ENCODE measurements around the gene BMP8B.

The BMP8B gene

GRCh38 chr1:39755965-39756659 is 32.6 kb downstream of the BMP8B start:
- no peak for DNase-seq

DNA sequence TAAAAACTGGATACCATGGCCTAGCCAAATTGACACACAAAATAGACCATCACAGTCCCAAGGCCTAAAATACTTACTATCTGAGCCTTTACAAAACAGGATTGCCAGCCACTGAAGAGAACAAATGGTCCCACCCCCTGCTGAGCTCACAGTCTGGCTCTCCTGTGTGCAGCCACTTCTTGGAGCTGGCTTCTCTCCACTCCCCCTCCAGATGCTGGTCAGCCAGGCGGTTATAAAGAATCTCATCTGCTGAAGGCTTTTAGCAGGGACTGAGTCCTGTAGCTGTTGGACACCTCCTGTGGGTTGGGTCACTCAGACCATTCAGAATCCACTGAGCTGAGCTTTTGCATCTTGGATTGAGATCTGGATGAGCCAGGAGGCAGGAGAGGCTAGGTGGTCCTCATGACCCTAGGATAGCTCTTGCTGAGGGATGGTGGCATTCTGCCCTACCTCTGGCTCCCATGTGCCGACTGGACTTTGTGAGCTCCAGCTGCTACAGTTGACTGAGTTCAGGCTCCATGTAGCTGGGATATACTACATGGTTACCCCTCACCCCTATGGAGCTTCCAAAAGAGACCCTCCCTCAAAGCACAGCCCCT is 33.7 kb downstream of the BMP8B start:
- DNase-seq, result no peak

DNA sequence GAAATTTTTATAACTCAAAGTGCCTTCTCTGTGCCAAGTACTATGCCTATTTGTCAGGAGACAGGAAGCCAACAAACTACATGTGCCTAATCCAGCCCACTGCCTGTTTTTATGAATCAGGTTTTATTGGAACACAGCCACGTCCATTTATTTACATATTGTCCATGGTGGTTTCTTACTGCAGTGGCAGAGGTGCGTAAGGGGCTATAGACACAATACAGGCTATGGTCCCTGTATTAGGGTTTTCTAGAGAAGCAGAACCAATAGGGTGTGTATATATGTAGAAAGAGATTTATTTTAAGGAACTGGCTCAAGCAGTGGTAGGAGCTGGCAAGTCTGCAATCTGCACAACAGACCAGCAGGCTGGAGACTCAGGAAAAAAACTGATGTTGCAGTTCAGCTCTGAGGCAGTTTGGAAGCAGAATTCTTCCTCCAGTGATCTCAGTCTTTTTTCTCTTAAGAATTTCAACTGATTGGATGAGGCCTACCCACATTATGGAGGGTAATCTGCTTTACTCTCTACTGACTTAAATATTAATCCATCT is 34.6 kb downstream of the BMP8B start:
- DNase-seq, result no peak

DNA sequence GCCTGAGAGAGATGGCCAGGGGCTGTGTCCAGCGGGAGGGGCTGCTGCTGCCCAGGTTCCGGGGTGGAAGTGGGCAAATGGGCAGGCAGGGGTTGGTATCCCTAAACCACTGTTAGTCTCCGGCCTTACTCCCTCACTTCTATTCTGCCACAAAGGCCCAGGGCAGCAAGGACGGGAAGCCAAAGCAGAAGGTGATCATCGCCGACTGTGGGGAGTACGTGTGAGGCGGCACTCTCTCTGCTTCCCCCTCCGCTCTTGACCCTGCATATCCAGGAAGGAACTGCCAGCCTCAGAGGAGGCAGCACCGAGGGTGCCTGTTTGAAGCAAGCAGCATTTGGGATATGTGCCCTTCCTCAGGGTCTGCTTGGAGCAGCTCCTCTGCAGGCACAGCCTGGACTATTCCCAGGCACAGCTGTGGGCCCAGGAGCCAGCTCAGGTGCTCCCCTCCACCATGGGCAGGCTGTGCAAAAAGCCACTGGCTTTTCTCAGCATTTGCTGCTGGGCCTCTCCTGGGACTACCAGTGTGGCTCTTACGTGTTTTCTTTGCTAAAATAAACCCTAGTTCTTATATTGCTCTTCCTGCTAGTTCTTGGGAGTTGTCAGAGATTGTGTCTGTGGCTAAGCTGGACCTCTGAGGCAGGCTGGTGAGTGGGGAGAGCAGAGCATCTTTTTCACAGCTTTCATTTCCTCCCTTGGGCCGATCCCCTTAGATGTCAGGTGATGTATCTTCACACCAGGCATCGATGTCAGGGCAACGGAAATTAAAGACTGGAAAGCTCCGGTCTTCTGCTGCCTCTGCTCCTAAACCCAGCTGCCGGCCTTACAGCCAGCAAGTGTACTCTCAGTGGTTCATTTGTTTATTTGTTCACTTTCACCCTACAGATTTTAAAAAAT is 35.3 kb downstream of the BMP8B start:
- DNase-seq, result no peak

DNA sequence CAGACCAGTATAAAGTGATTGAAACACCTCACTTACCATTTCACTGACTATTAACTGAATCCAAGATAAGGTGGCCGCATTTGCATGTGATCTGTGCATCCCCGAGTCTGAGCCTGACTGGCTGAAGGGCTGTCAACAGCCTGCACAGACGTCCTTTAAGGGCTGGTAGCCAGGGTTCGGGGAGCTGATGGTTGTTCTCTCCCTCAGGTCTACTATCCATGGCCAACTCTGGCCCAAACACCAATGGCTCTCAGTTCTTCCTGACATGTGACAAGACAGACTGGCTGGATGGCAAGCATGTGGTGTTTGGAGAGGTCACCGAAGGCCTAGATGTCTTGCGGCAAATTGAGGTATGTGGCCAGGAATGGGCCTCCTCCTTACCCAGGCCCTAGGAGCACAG is 36.0 kb downstream of the BMP8B start:
- no peak for DNase-seq

DNA sequence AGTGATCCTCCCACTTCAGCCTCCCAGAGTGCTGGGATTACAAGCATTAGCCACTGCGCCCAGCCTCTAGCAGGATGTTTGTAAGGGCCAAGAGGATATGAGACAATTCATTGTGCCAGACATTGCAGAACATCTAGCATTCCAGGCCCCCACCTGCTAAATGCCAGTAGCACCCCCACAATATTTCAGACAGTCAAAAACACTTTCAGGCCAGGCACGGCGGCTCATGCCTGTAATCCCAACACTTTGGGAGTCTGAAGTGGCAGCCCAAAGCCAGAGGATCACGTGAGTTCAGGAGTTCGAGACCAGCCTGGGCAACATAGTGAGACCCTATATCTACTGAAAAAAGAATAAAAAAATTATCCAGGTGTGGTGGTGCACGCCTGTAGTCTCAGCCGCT is 37.1 kb downstream of the BMP8B start:
- no peak for DNase-seq

GRCh38 chr1:39745016-39745670 is 43.5 kb downstream of the BMP8B start:
- DNase-seq, result no peak

- DNase-seq, result peak; percentile 91
Observed at GRCh38 chr1:39738622-39739366, 49.9 kb downstream of the BMP8B start, which contains the start of gene PPIE. TSS of gene PPIE (plus strand) at chr1:39738882. CDS start at chr1:39738901, 19 bp downstream.

DNA sequence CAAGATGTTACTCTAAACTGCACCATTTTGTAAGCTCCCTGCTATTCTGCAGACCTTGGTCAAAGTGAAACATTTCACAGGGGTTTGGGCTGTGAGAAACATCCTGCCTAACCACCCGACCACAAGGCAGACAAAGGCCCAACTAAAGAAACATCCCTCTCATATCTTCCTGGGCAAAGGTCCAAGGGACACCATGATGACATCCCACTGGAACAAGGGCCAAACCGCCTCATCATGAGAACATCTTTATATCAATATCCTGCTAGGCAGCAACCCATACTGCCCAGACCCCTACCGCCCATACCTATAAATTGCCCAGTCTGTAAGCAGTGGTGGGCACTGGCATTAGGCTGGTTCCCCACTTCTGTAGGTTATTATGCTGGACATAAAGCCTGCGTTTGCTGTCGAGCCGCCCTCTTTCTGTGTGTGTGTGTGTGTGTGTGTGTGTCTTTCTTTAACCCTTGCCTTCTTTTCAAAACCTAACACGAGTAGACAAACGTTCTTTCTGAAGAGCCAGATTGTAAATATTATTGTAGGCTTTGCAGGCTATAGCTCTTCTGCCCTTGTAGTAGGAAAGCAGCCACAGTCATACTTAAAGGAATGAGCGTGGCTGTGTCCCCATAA is 51.0 kb downstream of the BMP8B start:
- no peak for DNase-seq

DNA sequence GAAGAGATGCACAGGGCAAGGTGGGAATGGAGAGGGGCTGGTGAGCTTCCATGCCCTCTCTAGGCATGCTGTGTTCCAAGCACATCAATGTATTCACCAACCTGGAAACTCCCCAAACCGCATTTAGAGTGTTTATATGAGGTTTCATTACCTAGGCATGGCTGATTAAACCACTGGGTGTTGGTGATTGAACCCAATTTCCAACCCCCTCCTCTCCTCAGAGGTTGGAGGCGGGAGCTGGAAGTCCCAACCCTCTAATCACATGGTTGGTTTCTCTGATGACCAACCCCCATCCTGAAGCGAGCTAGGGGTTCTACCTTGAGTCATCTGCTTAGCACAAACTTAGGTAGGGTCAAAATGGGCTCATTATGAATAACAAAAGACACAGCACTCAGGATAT is 52.9 kb downstream of the BMP8B start:
- DNase-seq, result no peak

DNA sequence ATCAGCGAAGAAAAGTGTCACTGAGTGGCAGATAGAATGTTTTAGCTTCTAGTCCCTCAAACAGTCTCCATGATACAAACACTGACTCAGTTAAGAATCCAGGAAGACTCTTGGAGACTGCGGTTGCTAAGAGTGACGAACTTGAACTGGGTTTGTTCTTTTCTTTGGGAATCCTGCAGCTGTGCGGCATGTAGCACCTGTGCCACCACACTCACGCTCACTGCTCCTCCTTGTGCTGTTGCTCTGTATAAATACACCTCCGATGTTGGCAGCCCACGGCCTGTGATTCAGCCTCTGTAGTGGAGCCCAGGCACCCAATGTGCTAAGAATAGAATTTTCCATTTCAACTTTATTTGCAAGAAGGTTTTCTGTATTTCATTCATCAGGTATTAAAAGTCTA is 55.5 kb downstream of the BMP8B start:
- no peak for DNase-seq

- no peak for DNase-seq
Observed at GRCh38 chr1:39732730-39733129, 55.9 kb downstream of the BMP8B start.

GRCh38 chr1:39729842-39730241 is 58.8 kb downstream of the BMP8B start:
- no peak for DNase-seq

GRCh38 chr1:39729030-39729429 is 59.6 kb downstream of the BMP8B start:
- DNase-seq, result no peak

DNA sequence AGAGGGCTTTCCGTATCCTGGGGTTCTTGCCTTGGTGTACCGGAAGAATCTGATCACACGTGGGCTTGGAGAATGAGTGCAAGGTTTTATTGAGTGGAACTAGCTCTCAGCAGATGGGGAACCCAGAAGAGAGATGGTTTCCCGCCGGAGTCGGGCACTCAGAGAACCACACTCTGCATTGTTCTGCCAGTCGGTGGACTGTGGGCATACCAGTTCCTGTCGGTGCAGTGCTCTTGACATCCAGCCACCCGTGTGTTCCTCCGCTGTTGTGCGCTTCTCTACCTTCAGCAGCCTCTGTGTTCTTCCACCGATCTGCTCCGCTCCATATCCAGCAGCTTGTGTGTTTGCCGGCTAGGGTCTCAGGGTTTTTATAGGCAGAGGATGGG is 60.7 kb downstream of the BMP8B start:
- no peak for DNase-seq

DNA sequence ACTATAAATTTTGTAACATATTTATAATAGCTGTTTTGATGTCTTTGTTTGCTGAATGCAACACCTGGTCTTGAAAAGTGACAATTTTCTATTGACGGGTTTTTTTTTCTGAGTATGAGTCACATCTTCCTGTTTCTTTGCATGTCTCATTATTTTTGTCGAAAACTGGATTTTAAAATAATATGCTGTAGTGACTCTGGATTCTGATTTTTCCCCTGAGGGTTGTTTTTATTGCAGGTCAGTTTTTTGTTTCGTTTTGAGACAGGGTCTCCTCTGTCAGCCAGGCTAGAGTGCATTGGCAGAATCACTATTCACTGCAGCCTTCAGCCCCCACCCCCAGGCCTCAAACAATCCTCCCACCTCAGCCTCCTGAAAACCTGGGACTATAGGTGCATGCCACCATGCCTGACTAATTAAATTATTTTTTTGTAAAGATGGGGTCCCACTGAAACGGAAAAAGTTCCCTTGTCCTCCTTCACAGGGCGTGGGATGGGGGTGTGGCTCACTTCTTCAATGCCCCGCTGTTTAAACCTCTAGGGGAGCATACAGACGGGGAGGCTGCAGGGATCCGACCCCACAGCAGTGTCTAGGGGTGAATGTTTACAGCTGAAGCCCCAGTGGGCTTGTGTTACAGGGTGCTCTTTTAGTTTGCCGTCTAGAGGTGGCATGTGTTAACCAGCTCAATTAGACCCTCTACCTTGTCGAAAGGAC is 61.3 kb downstream of the BMP8B start:
- no peak for DNase-seq

DNA sequence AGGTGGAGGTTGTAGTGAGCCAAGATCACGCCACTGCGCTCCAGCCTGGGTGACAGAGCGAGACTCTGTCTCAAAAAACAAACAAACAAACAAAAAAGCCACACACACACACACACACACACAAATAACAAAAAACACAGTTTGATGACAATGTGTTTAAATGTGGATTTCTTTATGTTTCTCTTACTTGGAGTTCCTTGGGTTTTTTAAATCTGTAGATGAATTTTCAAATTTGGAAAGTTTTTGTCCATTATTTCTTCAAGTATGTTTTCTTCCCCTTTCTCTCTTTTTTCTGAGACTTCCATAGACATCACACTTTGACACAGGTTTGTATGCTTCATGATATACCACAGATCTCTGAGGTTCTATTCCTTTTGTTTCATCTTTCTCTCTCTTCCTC is 62.1 kb downstream of the BMP8B start:
- DNase-seq, result no peak

DNA sequence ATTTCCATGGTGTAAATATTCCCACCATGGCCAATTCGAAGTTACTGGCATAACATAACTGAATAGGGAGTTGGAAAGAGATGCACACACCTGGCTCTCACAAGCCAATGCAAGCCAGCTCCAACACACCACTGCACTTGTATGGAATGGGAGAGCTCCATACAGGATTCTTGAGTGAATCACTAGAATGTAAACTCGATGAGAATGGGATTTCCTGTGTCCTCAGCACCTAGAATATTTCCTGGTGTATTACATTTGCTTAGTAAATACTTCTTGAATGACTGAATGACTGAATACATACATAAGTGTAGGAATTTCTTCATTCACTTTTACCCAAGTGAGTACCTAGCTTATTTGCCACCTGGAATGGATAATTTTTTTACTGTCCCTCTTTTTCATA is 66.2 kb downstream of the BMP8B start:
- no peak for DNase-seq

DNA sequence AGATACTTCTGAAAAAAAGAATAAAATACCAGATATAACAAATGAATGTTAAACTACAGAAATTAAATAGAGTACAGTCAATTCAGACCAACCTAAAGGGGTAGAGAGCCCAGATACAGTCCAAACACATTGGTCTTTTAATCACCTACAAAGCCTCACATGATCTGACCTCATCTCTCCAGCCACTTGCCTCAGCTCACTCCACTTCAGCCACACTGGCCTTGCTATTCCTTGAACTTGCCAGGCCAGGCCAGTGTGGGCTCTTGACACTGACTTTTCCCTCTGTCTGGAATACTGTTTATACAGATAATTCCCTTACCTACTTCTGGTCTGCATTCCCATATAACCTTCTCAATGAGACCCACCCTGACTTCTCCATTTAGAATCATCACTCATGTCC is 67.0 kb downstream of the BMP8B start:
- no peak for DNase-seq

DNA sequence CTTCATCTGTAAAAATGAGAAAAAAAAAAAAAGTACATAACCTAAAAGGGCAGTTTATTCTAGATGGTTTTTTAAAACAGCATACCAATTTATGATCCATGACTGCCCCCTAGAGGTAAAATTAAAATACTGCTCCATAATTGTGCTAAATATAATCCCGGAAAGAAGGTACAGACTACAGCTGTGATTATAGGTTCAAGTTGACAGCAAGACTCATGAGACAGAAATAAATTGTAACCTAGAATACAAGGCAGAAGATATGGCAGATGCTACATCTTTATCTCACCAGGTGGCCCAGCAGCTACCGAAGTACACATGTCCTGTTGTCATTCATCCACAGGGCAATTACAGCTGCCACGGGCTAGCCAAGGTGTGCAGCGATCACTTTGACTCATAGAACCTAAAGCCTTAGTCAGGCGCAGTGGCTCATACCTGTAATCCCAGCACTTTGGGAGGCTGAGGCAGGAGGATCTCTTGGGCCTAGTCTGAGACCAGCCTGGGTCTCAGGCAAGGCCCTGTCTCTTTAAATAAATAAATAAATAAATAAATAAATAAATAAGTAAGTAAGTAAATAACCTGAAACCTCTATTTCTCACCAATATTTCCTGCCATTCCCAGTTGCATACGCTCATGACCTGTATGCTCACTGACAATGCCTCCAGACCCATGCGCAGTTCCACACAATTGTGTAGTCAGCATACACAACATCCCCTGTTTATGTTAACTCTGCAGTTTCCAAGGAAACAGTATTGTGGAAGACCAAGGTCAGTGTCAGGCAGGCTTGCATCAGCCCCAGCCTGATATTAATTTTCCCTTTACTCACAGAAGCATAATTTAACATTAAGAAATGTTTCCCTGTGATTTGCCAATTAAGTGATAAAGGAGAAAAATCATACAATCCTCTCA is 68.3 kb downstream of the BMP8B start:
- peak; percentile 63 for DNase-seq
